Measurements from ENCODE around the gene NDUFAF4.

DNA sequence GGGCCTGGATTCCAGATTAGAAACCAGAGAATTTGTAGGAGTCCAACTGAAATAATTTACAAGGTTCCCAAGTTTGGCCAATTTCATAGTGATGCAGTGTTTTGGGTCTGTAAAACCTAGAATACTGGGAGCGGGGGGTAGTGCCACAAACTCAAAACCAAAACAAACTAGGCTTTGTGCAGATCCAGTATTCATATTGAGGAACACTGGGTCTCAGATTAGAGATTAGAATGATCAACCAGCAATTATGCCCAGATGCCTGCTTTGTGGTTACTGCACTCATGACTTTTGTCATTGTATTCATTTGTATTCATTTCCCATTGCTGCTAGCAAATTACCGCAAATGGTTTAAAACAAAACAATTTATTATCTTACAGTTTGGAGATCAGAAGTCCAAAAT is 3.2 kb upstream of the NDUFAF4 start:
- TF ChIP-seq CTCF (IDR thresholded peaks at IDR 0.05) (no peak), POLR2A (IDR thresholded peaks at IDR 0.05) (no peak), EP300 (IDR thresholded peaks at IDR 0.05) (no peak)
